ENCODE measurements around the gene MON2. TPM values are rescaled to one million over a fixed set of nuclear protein-coding genes. Genes with fewer than 3 reads are reported as not detected.
"Not testable (repeated sequence)": the region's sequence is repeated elsewhere in the genome, so short reads cannot be mapped to it uniquely, and the experiment has no call there.

Gene MON2
- total RNA-seq, 2 donors from 2014 or later = 99.4 to 129 TPM

- intact Hi-C loops (cut with DNase I) = no loop called here
- Histone ChIP-seq H3K4me1 (no peaks in the 10 kb centered on the region), H3K9me3 (no peaks in the 10 kb centered on the region), H3K36me3 (replicated peaks in 1 of 2; ENCODE audit: insufficient read depth in 1 of 2, low read depth in 2 of 2) (peaks cover 0 to 3% of the 10 kb centered on the region in 2 donors), H3K27me3 (no peaks in the 10 kb centered on the region), H3K27ac (no peak overlapping the region), H3K4me3 (no peak overlapping the region)
- DNase-seq (no peak), ATAC-seq (no peak)
- TF ChIP-seq CTCF (IDR thresholded peaks at IDR 0.05) (no peak), POLR2A (IDR thresholded peaks at IDR 0.05) (no peak)
- WGBS, 2 donors = 94 to 97% methylated on average over 2 to 5 of the region's 5 CpGs
Measured at GRCh38 chr12:62512901-62513300, 46.3 kb downstream of the MON2 start.

- H3K36me3 ChIP-seq (replicated peaks in 1 of 2; ENCODE audit: insufficient read depth in 1 of 2, low read depth in 2 of 2); H3K27ac ChIP-seq; H3K27me3 ChIP-seq; H3K4me1 ChIP-seq; intact Hi-C loops (cut with DNase I); DNase-seq; H3K4me3 ChIP-seq; ATAC-seq; H3K9me3 ChIP-seq: not testable (repeated sequence)
- 98 to 100% methylated on average over 3 of the region's 3 CpGs for WGBS, 2 donors
Measured at GRCh38 chr12:62514080-62514479, 47.5 kb downstream of the MON2 start.

- Histone ChIP-seq H3K27me3 (no peaks in the 10 kb centered on the region), H3K9me3 (no peaks in the 10 kb centered on the region), H3K4me1 (peaks cover 3% of the 10 kb centered on the region), H3K27ac (no peak overlapping the region), H3K4me3 (no peak overlapping the region), H3K36me3 (replicated peaks in 1 of 2; ENCODE audit: insufficient read depth in 1 of 2, low read depth in 2 of 2) (no peaks in the 10 kb centered on the region)
- no peak for ATAC-seq
- no peak for TF ChIP-seq POLR2A (IDR thresholded peaks at IDR 0.05)
- TF ChIP-seq CTCF (IDR thresholded peaks at IDR 0.05) = no peak
- no peak for DNase-seq
- intact Hi-C loops (cut with DNase I) = no loop called here
Measured at GRCh38 chr12:62516927-62517326, 50.3 kb downstream of the MON2 start.

GRCh38 chr12:62517887-62518286, 51.3 kb downstream of the MON2 start:
- Histone ChIP-seq H3K4me3 (no peak overlapping the region), H3K4me1 (peaks cover 13% of the 10 kb centered on the region), H3K27ac (no peak overlapping the region), H3K9me3 (no peaks in the 10 kb centered on the region), H3K36me3 (replicated peaks in 1 of 2; ENCODE audit: insufficient read depth in 1 of 2, low read depth in 2 of 2) (no peaks in the 10 kb centered on the region), H3K27me3 (no peaks in the 10 kb centered on the region)
- ATAC-seq (no peak), DNase-seq (no peak)
- intact Hi-C loops (cut with DNase I) = no loop called here
- 88 to 91% methylated on average over 2 of the region's 2 CpGs for WGBS, 2 donors
- TF ChIP-seq POLR2A (IDR thresholded peaks at IDR 0.05) (no peak), CTCF (IDR thresholded peaks at IDR 0.05) (no peak)

GRCh38 chr12:62519043-62519442, 52.4 kb downstream of the MON2 start:
- no peak overlapping the region for H3K4me3 ChIP-seq
- H3K36me3 ChIP-seq (replicated peaks in 1 of 2; ENCODE audit: insufficient read depth in 1 of 2, low read depth in 2 of 2) = no peaks in the 10 kb centered on the region
- no peak for DNase-seq
- intact Hi-C loops (cut with DNase I) = no loop called here
- no peak overlapping the region for H3K27ac ChIP-seq
- peaks cover 24% of the 10 kb centered on the region for H3K4me1 ChIP-seq
- WGBS, 2 donors = 78 to 92% methylated on average over 5 of the region's 5 CpGs
- no peaks in the 10 kb centered on the region for H3K27me3 ChIP-seq
- no peak for ATAC-seq
- no peaks in the 10 kb centered on the region for H3K9me3 ChIP-seq
- TF ChIP-seq CTCF (IDR thresholded peaks at IDR 0.05) (no peak), POLR2A (IDR thresholded peaks at IDR 0.05) (no peak)

Measured in body of pancreas (tissue), 4 donors.